HepG2 (cell line): Measurements from ENCODE around the gene KIAA1614. TPM values are rescaled to one million over a fixed set of nuclear protein-coding genes. Genes with fewer than 3 reads are reported as not detected.

Source experiments
- CBX5 ChIP-seq: sonication (generic); formaldehyde crosslinking; IDR thresholded peaks from 2 replicates; pipeline ENCODE4 v1.4.0; 2020; ENCODE audit warnings: missing genetic modification reagents, borderline replicate concordance
- DMAP1 ChIP-seq: IDR thresholded peaks from 2 replicates; pipeline ENCODE4 v1.6.1; 2016
- HNF4A ChIP-seq: sonication (generic); formaldehyde crosslinking; IDR thresholded peaks from 2 replicates; pipeline ENCODE4 v1.4.0; 2020; ENCODE audit warnings: missing genetic modification reagents
- JUNB ChIP-seq: sonication (generic); formaldehyde crosslinking; IDR thresholded peaks from 2 replicates; pipeline ENCODE4 v1.8.0; 2022; ENCODE audit warnings: missing genetic modification reagents, mild to moderate bottlenecking, borderline replicate concordance
- MEIS2 ChIP-seq: sonication (generic); formaldehyde crosslinking; IDR thresholded peaks from 2 replicates; pipeline ENCODE4 v1.9.0; 2021; ENCODE audit warnings: mild to moderate bottlenecking, missing genetic modification reagents
- MIXL1 ChIP-seq: IDR thresholded peaks from 2 replicates; pipeline ENCODE4 v1.6.1; 2016
- NFYB ChIP-seq: sonication (generic); formaldehyde crosslinking; IDR thresholded peaks from 2 replicates; pipeline ENCODE4 v1.4.0; 2020; ENCODE audit warnings: missing genetic modification reagents
- PAWR ChIP-seq: sonication (generic); formaldehyde crosslinking; IDR thresholded peaks from 2 replicates; pipeline ENCODE4 v1.4.0; 2020; ENCODE audit warnings: missing genetic modification reagents, mild to moderate bottlenecking, borderline replicate concordance
- SRSF9 ChIP-seq: fragments of 200-400 bp; formaldehyde crosslinking; IDR thresholded peaks from 2 replicates; pipeline ENCODE4 v1.6.1; 2018; ENCODE audit warnings: borderline replicate concordance, mild to moderate bottlenecking, low read depth, low read length; ENCODE audit not compliant: insufficient read depth, poor library complexity, severe bottlenecking
- SSRP1 ChIP-seq: IDR thresholded peaks from 2 replicates; pipeline ENCODE4 v1.6.1; 2016; ENCODE audit warnings: control low read depth
- ZC3H13 ChIP-seq: sonication (generic); formaldehyde crosslinking; IDR thresholded peaks from 2 replicates; pipeline ENCODE4 v1.8.1; 2023; ENCODE audit warnings: mild to moderate bottlenecking, missing genetic modification reagents, moderate library complexity
- ZFX ChIP-seq: sonication (generic); formaldehyde crosslinking; IDR thresholded peaks from 2 replicates; pipeline ENCODE4 v1.4.0; 2020; ENCODE audit warnings: mild to moderate bottlenecking, low read depth, missing genetic modification reagents, moderate library complexity
- ZNF253 ChIP-seq: sonication (generic); formaldehyde crosslinking; IDR thresholded peaks from 2 replicates; pipeline ENCODE4 v1.8.0; 2022; ENCODE audit warnings: mild to moderate bottlenecking, missing genetic modification reagents, borderline replicate concordance
- ZNF263 ChIP-seq: sonication (generic); formaldehyde crosslinking; IDR thresholded peaks from 2 replicates; pipeline ENCODE4 v1.4.0; 2020; ENCODE audit warnings: missing genetic modification reagents
- ZNF296 ChIP-seq: sonication (generic); formaldehyde crosslinking; conservative IDR thresholded peaks from 2 replicates; pipeline ENCODE4 v1.5.0; 2020; ENCODE audit warnings: mild to moderate bottlenecking, missing genetic modification reagents
- ZNF761 ChIP-seq: sonication (generic); formaldehyde crosslinking; conservative IDR thresholded peaks from 2 replicates; pipeline ENCODE4 v1.4.0; 2020; ENCODE audit warnings: mild to moderate bottlenecking, missing genetic modification reagents
- polyA plus RNA-seq, 8 experiments: library from polyadenylated mRNA; depleted of rRNA in 3 of 8; stranded (reverse) in 7 of 8; unstranded in 1 of 8; fragments of >200 nt; fragmentation: Illumina TruSeq in 4 of 8; extraction: Trizol in 4 of 8; gene quantifications; 2 replicates each; pipeline versions ENCODE4 v1.2.1 to v1.2.3, GENCODE V29; 2011 to 2016; ENCODE audit warnings: low read depth in 4 of 8, missing spikeins in 1 of 8, mixed read lengths in 1 of 8; ENCODE audit not compliant: insufficient read depth in 1 of 8
- total RNA-seq, 5 experiments: library from RNA; depleted of rRNA; stranded (reverse); fragments of >200 nt; fragmentation: Illumina TruSeq; extraction: Trizol; gene quantifications; 2 replicates each; pipeline ENCODE4 v1.2.3, GENCODE V29; 2016; ENCODE audit warnings: low read depth in 1 of 5
- TF ChIP-seq, protein P1 (sequence below): sonication (generic); formaldehyde crosslinking; conservative IDR thresholded peaks from 2 replicates; pipeline ENCODE4 v1.4.0; 2020; ENCODE audit warnings: mild to moderate bottlenecking, missing genetic modification reagents, moderate library complexity
- TF ChIP-seq, protein P2 (sequence below): sonication (generic); formaldehyde crosslinking; IDR thresholded peaks from 2 replicates; pipeline ENCODE4 v1.5.0; 2020; ENCODE audit warnings: missing genetic modification reagents, mild to moderate bottlenecking, borderline replicate concordance
- TF ChIP-seq, protein P3 (sequence below): sonication (generic); formaldehyde crosslinking; IDR thresholded peaks from 2 replicates; pipeline ENCODE4 v1.5.0; 2020; ENCODE audit warnings: missing genetic modification reagents
- TF ChIP-seq, protein P4 (sequence below): sonication (generic); formaldehyde crosslinking; IDR thresholded peaks from 2 replicates; pipeline ENCODE4 v1.5.0; 2020; ENCODE audit warnings: missing genetic modification reagents, mild to moderate bottlenecking, borderline replicate concordance
- TF ChIP-seq, protein P5 (sequence below): sonication (generic); formaldehyde crosslinking; IDR thresholded peaks from 2 replicates; pipeline ENCODE4 v1.4.0; 2020; ENCODE audit warnings: mild to moderate bottlenecking, missing genetic modification reagents

KIAA1614 gene
- total and polyA plus RNA-seq, 2 of the 13 experiments (the other 11 are each of a cell fraction or from before 2014, with no cell fraction given) = 0.15 to 0.77 TPM

DNA sequence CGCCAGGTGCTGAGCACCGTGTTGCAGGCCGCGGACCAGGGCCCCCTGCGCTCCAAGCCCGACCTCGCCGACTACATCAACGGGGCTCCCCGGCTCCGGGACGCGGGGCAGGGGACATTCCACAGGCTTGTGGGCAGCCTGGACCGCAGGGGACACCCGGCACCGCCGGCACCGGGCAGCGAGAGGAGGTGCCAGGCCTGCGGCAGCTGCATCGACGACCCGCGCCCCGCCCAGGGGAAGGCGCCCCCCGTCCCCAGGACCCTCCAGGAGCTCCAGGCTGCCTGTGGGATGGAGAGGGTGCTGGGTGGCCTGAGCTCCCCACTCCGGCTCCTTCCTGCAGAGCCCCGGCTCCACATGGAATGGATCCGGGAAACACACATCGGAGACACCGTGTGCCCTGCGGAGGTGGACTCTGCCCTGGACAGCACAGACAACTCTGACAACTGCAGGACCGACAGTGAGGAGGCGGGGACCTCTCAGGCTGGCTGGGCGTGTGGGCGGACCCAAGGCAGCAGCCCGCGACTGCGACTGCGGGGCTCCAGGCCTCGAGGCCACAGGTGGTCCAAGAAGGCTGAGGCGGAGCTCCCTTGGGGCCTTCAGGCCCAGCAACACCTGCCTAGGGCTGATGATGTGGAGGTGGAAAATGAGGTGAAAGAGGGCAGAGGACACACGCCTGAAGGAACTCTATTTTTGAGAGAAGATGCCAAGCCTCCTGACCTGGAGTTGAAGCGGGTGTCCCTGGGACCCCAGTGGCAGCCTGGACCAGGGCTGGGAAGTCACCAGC lies 22.8 kb downstream of the KIAA1614 start (continued):
- TF ChIP-seq, protein P1, sequence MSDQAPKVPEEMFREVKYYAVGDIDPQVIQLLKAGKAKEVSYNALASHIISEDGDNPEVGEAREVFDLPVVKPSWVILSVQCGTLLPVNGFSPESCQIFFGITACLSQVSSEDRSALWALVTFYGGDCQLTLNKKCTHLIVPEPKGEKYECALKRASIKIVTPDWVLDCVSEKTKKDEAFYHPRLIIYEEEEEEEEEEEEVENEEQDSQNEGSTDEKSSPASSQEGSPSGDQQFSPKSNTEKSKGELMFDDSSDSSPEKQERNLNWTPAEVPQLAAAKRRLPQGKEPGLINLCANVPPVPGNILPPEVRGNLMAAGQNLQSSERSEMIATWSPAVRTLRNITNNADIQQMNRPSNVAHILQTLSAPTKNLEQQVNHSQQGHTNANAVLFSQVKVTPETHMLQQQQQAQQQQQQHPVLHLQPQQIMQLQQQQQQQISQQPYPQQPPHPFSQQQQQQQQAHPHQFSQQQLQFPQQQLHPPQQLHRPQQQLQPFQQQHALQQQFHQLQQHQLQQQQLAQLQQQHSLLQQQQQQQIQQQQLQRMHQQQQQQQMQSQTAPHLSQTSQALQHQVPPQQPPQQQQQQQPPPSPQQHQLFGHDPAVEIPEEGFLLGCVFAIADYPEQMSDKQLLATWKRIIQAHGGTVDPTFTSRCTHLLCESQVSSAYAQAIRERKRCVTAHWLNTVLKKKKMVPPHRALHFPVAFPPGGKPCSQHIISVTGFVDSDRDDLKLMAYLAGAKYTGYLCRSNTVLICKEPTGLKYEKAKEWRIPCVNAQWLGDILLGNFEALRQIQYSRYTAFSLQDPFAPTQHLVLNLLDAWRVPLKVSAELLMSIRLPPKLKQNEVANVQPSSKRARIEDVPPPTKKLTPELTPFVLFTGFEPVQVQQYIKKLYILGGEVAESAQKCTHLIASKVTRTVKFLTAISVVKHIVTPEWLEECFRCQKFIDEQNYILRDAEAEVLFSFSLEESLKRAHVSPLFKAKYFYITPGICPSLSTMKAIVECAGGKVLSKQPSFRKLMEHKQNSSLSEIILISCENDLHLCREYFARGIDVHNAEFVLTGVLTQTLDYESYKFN (CRISPR knock-in tag) = peak; percentile 74
- TF ChIP-seq ZFX (CRISPR knock-in tag) (peak; percentile 75), NFYB (CRISPR knock-in tag) (no peak), DMAP1 (0 out of 2 replicates have a peak, but pooled peaks have one; percentile 50), PAWR (CRISPR knock-in tag) (no peak), SRSF9 (no peak), JUNB (CRISPR knock-in tag) (no peak), ZC3H13 (CRISPR knock-in tag) (no peak), ZNF761 (CRISPR knock-in tag) (no peak), MEIS2 (CRISPR knock-in tag) (peak; percentile 82), CBX5 (CRISPR knock-in tag) (no peak), HNF4A (CRISPR knock-in tag) (peak; percentile 89), ZNF263 (CRISPR knock-in tag) (no peak), MIXL1 (0 out of 2 replicates have a peak, but pooled peaks have one; percentile 41), SSRP1 (CRISPR knock-in tag) (no peak), ZNF296 (CRISPR knock-in tag) (no peak), ZNF253 (no peak)
- TF ChIP-seq, protein P2, sequence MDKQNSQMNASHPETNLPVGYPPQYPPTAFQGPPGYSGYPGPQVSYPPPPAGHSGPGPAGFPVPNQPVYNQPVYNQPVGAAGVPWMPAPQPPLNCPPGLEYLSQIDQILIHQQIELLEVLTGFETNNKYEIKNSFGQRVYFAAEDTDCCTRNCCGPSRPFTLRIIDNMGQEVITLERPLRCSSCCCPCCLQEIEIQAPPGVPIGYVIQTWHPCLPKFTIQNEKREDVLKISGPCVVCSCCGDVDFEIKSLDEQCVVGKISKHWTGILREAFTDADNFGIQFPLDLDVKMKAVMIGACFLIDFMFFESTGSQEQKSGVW (CRISPR knock-in tag) = no peak
- TF ChIP-seq, protein P3, sequence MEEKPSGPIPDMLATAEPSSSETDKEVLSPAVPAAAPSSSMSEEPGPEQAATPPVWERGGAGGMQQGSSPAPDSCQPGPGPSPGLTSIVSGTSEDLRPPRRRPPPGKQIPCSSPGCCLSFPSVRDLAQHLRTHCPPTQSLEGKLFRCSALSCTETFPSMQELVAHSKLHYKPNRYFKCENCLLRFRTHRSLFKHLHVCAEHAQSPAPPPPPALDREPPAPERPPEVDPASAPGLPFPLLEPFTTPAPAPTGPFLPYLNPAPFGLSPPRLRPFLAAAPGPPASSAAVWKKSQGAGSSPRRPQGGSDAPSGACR = no peak
- TF ChIP-seq, protein P4, sequence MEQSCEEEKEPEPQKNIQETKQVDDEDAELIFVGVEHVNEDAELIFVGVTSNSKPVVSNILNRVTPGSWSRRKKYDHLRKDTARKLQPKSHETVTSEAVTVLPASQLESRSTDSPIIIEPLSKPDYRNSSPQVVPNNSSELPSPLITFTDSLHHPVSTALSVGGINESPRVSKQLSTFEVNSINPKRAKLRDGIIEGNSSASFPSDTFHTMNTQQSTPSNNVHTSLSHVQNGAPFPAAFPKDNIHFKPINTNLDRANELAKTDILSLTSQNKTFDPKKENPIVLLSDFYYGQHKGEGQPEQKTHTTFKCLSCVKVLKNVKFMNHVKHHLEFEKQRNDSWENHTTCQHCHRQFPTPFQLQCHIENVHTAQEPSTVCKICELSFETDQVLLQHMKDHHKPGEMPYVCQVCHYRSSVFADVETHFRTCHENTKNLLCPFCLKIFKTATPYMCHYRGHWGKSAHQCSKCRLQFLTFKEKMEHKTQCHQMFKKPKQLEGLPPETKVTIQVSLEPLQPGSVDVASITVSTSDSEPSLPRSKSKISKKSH = peak; percentile 46; the same call in 1 of the 2 replicates
- TF ChIP-seq, protein P5, sequence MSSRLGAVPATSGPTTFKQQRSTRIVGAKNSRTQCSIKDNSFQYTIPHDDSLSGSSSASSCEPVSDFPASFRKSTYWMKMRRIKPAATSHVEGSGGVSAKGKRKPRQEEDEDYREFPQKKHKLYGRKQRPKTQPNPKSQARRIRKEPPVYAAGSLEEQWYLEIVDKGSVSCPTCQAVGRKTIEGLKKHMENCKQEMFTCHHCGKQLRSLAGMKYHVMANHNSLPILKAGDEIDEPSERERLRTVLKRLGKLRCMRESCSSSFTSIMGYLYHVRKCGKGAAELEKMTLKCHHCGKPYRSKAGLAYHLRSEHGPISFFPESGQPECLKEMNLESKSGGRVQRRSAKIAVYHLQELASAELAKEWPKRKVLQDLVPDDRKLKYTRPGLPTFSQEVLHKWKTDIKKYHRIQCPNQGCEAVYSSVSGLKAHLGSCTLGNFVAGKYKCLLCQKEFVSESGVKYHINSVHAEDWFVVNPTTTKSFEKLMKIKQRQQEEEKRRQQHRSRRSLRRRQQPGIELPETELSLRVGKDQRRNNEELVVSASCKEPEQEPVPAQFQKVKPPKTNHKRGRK (CRISPR knock-in tag) = no peak
